GM12878 (cell line): Measurements from ENCODE around the gene PCBP1. TPM values are rescaled to one million over a fixed set of nuclear protein-coding genes. Genes with fewer than 3 reads are reported as not detected.
A peak's percentile ranks its signal among the peaks of the same experiment; 100 is the strongest.

Experiments used
- BRCA1 ChIP-seq: IDR thresholded peaks from 2 replicates; pipeline ENCODE4 v1.6.1; 2011; ENCODE audit warnings: low read depth, low read length, improper control_type of control experiment
- CBFB ChIP-seq: IDR thresholded peaks from 2 replicates; pipeline ENCODE4 v1.6.1; 2016; ENCODE audit warnings: antibody characterized with exemption, low read depth
- CBX5 ChIP-seq: sonication (generic); IDR thresholded peaks from 2 replicates; pipeline ENCODE4 v1.6.1; 2016; ENCODE audit warnings: low read depth, moderate library complexity, mild to moderate bottlenecking, inconsistent platforms
- CHD2 ChIP-seq: IDR thresholded peaks from 2 replicates; pipeline ENCODE4 v1.6.1; 2011; ENCODE audit warnings: low read depth, low read length, improper control_type of control experiment, borderline replicate concordance
- CREM ChIP-seq: IDR thresholded peaks from 2 replicates; pipeline ENCODE4 v1.6.1; 2014; ENCODE audit warnings: antibody characterized with exemption, low read depth
- E2F4 ChIP-seq: IDR thresholded peaks from 2 replicates; pipeline ENCODE4 v1.6.1; 2012; ENCODE audit warnings: low read depth, low read length, improper control_type of control experiment
- EED ChIP-seq: sonication (generic); IDR thresholded peaks from 2 replicates; pipeline ENCODE4 v1.6.1; 2016; ENCODE audit warnings: antibody characterized with exemption, low read depth
- EZH2 ChIP-seq: IDR thresholded peaks from 2 replicates; pipeline ENCODE4 v1.6.1; 2012; ENCODE audit warnings: low read depth, mild to moderate bottlenecking, control low read depth, inconsistent platforms, low read length, borderline replicate concordance; ENCODE audit not compliant: control insufficient read depth
- FOS ChIP-seq: IDR thresholded peaks from 3 replicates; pipeline ENCODE4 v1.6.1; 2011; ENCODE audit warnings: borderline replicate concordance; ENCODE audit not compliant: insufficient read length; ENCODE audit errors: extremely low read depth
- FOXM1 ChIP-seq: IDR thresholded peaks from 2 replicates; pipeline ENCODE4 v1.6.1; 2012; ENCODE audit warnings: low read depth, mild to moderate bottlenecking, inconsistent platforms, low read length, moderate library complexity
- HDAC2 ChIP-seq: fragments of 200-600 bp; sonication (generic); IDR thresholded peaks from 2 replicates; pipeline ENCODE4 v1.6.1; 2017
- IRF4 ChIP-seq: IDR thresholded peaks from 2 replicates; pipeline ENCODE4 v1.6.1; 2011; ENCODE audit warnings: low read depth, low read length
- IRF5 ChIP-seq: fragments of 450-650 bp; IDR thresholded peaks from 2 replicates; pipeline ENCODE4 v1.6.1; 2017; ENCODE audit warnings: borderline replicate concordance
- MEF2B ChIP-seq: fragments of 450-650 bp; IDR thresholded peaks from 2 replicates; pipeline ENCODE4 v1.6.1; 2018; ENCODE audit warnings: mild to moderate bottlenecking, moderate library complexity; ENCODE audit not compliant: partially characterized antibody, poor library complexity, severe bottlenecking
- NFIC ChIP-seq: IDR thresholded peaks from 2 replicates; pipeline ENCODE4 v1.6.1; 2012; ENCODE audit warnings: low read depth, mild to moderate bottlenecking, inconsistent platforms, low read length, moderate library complexity
- NFYA ChIP-seq: IDR thresholded peaks from 2 replicates; pipeline ENCODE4 v1.6.1; 2011; ENCODE audit warnings: low read depth, mild to moderate bottlenecking, low read length, improper control_type of control experiment, borderline replicate concordance
- NR2C1 ChIP-seq: fragments of 450-650 bp; IDR thresholded peaks from 2 replicates; pipeline ENCODE4 v1.6.1; 2017; ENCODE audit warnings: antibody characterized with exemption, mild to moderate bottlenecking, moderate library complexity
- PML ChIP-seq: IDR thresholded peaks from 2 replicates; pipeline ENCODE4 v1.6.1; 2012; ENCODE audit warnings: low read length, inconsistent platforms
- POLR2A ChIP-seq: IDR thresholded peaks from 2 replicates; pipeline ENCODE4 v1.6.1; 2011; ENCODE audit warnings: low read depth, mild to moderate bottlenecking, low read length
- POLR2AphosphoS5 ChIP-seq: IDR thresholded peaks from 2 replicates; pipeline ENCODE4 v1.6.1; 2011; ENCODE audit warnings: mild to moderate bottlenecking, low read length, inconsistent platforms
- RELA ChIP-seq: fragments of 450-650 bp; IDR thresholded peaks from 2 replicates; pipeline ENCODE4 v1.8.0; 2014; ENCODE audit warnings: borderline replicate concordance; ENCODE audit not compliant: partially characterized antibody
- RELB ChIP-seq: fragments of 450-650 bp; IDR thresholded peaks from 2 replicates; pipeline ENCODE4 v1.6.1; 2017; ENCODE audit warnings: low read depth, mild to moderate bottlenecking, moderate library complexity
- RUNX3 ChIP-seq: IDR thresholded peaks from 2 replicates; pipeline ENCODE4 v1.6.1; 2012; ENCODE audit warnings: low read length, inconsistent platforms
- SMAD5 ChIP-seq: IDR thresholded peaks from 2 replicates; pipeline ENCODE4 v1.6.1; 2016; ENCODE audit warnings: antibody characterized with exemption, low read depth
- SP1 ChIP-seq: IDR thresholded peaks from one replicate; pipeline ENCODE4 v1.6.1; 2011; ENCODE audit warnings: low read depth, low read length
- SREBF2 ChIP-seq: IDR thresholded peaks from 2 replicates; pipeline ENCODE4 v1.6.1; 2012; ENCODE audit warnings: mild to moderate bottlenecking, low read length
- SUZ12 ChIP-seq: fragments of 200-600 bp; sonication (generic); IDR thresholded peaks from one replicate; pipeline ENCODE4 v1.6.1; 2018; ENCODE audit warnings: antibody characterized with exemption, mild to moderate bottlenecking; ENCODE audit not compliant: unreplicated experiment
- TARDBP ChIP-seq: IDR thresholded peaks from 2 replicates; pipeline ENCODE4 v1.6.1; 2016; ENCODE audit warnings: borderline replicate concordance
- TCF12 ChIP-seq: IDR thresholded peaks from 2 replicates; pipeline ENCODE4 v1.6.1; 2011; ENCODE audit warnings: low read depth, mild to moderate bottlenecking, low read length
- YY1 ChIP-seq: IDR thresholded peaks from 2 replicates; pipeline ENCODE4 v1.6.1; 2011; ENCODE audit warnings: low read depth, mild to moderate bottlenecking, low read length
- ZNF622 ChIP-seq: fragments of 450-650 bp; IDR thresholded peaks from 2 replicates; pipeline ENCODE4 v1.6.1; 2017; ENCODE audit warnings: mild to moderate bottlenecking, inconsistent platforms
- polyA plus RNA-seq, 11 experiments: library from polyadenylated mRNA; depleted of rRNA in 4 of 11; unstranded in 6 of 11; stranded (reverse) in 5 of 11; fragments of >200 nt; fragmentation: Nextera tagmentation in 4 of 11; fragmentation: Illumina TruSeq in 1 of 11; extraction: Ambion mirVana in 4 of 11; extraction: Trizol in 1 of 11; gene quantifications; 1 replicate in 1 of 11; 2 replicates in 10 of 11; pipeline versions ENCODE4 v1.2.1 to v1.2.3, GENCODE V29; 2011 to 2016; ENCODE audit warnings: inconsistent platforms in 2 of 11, missing spikeins in 2 of 11, low read depth in 1 of 11
- total RNA-seq, 4 experiments: library from RNA; depleted of rRNA in 3 of 4; stranded (reverse); fragments of >200 nt in 3 of 4; fragmentation: Illumina TruSeq in 1 of 4; extraction: Trizol in 1 of 4; gene quantifications; 2 replicates each; pipeline versions ENCODE4 v1.2.1 to v1.2.3, GENCODE V29; 2013 to 2021

Gene PCBP1
- total and polyA plus RNA-seq, 10 of the 15 experiments (the other 5 are each of a cell fraction or from before 2014, with no cell fraction given) = 24.4 to 494 (median 130) TPM

- no peak; the same call in 1 of the 2 replicates for TF ChIP-seq CBX5
- TF ChIP-seq E2F4 = no peak
- no peak for TF ChIP-seq SUZ12
- peak; percentile 87 for TF ChIP-seq FOXM1
- no peak for TF ChIP-seq NFYA
- peak; percentile 54; the same call in 1 of the 2 replicates for TF ChIP-seq IRF4
- peak; percentile 14; the same call in 1 of the 2 replicates for TF ChIP-seq CREM
- no peak for TF ChIP-seq CHD2
- 0 out of 2 replicates have a peak, but pooled peaks have one; percentile 17 for TF ChIP-seq HDAC2
- TF ChIP-seq NFIC = peak; percentile 70
- no peak for TF ChIP-seq EZH2
- peak; percentile 23; the same call in 1 of the 2 replicates for TF ChIP-seq CBFB
- TF ChIP-seq POLR2A = peak; percentile 69
- TF ChIP-seq MEF2B = peak; percentile 85
- peak; percentile 20 for TF ChIP-seq SP1
- TF ChIP-seq BRCA1 = no peak
- no peak for TF ChIP-seq SMAD5
- no peak for TF ChIP-seq IRF5
- no peak for TF ChIP-seq ZNF622
- TF ChIP-seq POLR2AphosphoS5 = no peak
- no peak for TF ChIP-seq FOS
- TF ChIP-seq RELA = no peak
- TF ChIP-seq TARDBP = no peak
- peak; percentile 24; the same call in 1 of the 2 replicates for TF ChIP-seq TCF12
- TF ChIP-seq YY1 = peak; percentile 70
- TF ChIP-seq SREBF2 = no peak
- peak; percentile 68 for TF ChIP-seq EED
- peak; percentile 62; the same call in 1 of the 2 replicates for TF ChIP-seq PML
- TF ChIP-seq NR2C1 = no peak
- 0 out of 2 replicates have a peak, but pooled peaks have one; percentile 37 for TF ChIP-seq RELB
- peak; percentile 87 for TF ChIP-seq RUNX3
These were observed 46.4 kb downstream of the PCBP1 start (continued) for GRCh38 chr2:70133491-70134322.
